IMR-90 (cell line): ENCODE measurements around the gene SLC27A2. TPM values are rescaled to one million over a fixed set of nuclear protein-coding genes. Genes with fewer than 3 reads are reported as not detected.

Source experiments
- ATAC-seq: fragments of 200-7000 bp; cut with Tn5 transposase; 2 replicates; pipeline ENCODE4 v1.9.1; 2020; ENCODE audit warnings: low read depth, mild to moderate bottlenecking, moderate library complexity
- BruUV-seq: library from RNA; stranded (reverse); fragments of 400-500 nt; replicated peaks from 2 replicates; lab custom pipeline; 2021; lab: Mats Ljungman, UMichigan
- CTCF ChIA-PET: fragments of 300-600 bp; formaldehyde crosslinking; extraction: SDS; loops from one replicate; lab custom pipeline; 2021; ENCODE audit warnings: antibody characterized with exemption; lab: Yijun Ruan, JAX
- POLR2A ChIA-PET: fragments of 300-600 bp; sonication (Branson Sonifier 250); formaldehyde crosslinking; loops from one replicate; lab custom pipeline; 2022; ENCODE audit warnings: antibody characterized with exemption; ENCODE audit not compliant: unreplicated experiment; lab: Charles Lee
- DNase-seq: peaks from one replicate; pipeline ENCODE4 v3.0.0; 2013
- H2AFZ ChIP-seq: replicated peaks from 2 replicates; pipeline ENCODE3; 2013; ENCODE audit warnings: low read length, mild to moderate bottlenecking; ENCODE audit not compliant: poor library complexity
- H2AK5ac ChIP-seq: 2 replicates; pipeline ENCODE4 v1.6.1; 2013; ENCODE audit warnings: low read depth, low read length, inconsistent platforms
- H2AK9ac ChIP-seq: replicated peaks from 2 replicates; pipeline ENCODE3; 2013; ENCODE audit warnings: mild to moderate bottlenecking, low read depth, low read length, moderate library complexity; ENCODE audit not compliant: poor library complexity
- H2BK120ac ChIP-seq: 2 replicates; pipeline ENCODE4 v1.6.1; 2013; ENCODE audit warnings: low read depth, low read length, inconsistent platforms
- H2BK15ac ChIP-seq: 3 replicates; pipeline ENCODE4 v1.6.1; 2013; ENCODE audit warnings: low read depth, low read length, inconsistent platforms
- H2BK20ac ChIP-seq: 2 replicates; pipeline ENCODE4 v1.6.1; 2013; ENCODE audit warnings: low read depth, mild to moderate bottlenecking, inconsistent platforms, low read length, moderate library complexity
- H2BK5ac ChIP-seq: 2 replicates; pipeline ENCODE4 v1.6.1; 2013; ENCODE audit warnings: mild to moderate bottlenecking, low read depth, low read length, inconsistent platforms; ENCODE audit not compliant: poor library complexity, severe bottlenecking
- H3K14ac ChIP-seq: replicated peaks from 2 replicates; pipeline ENCODE4 v1.6.1; 2013; ENCODE audit warnings: low read depth, low read length, inconsistent platforms
- H3K18ac ChIP-seq: 2 replicates; pipeline ENCODE4 v1.6.1; 2013; ENCODE audit warnings: low read depth, low read length, control low read depth
- H3K23ac ChIP-seq: 2 replicates; pipeline ENCODE4 v1.6.1; 2013; ENCODE audit warnings: low read depth, low read length, inconsistent platforms
- H3K27ac ChIP-seq: 2 replicates; pipeline ENCODE4 v1.5.1; 2013; ENCODE audit warnings: mild to moderate bottlenecking, control low read depth, low read length; ENCODE audit not compliant: insufficient read depth
- H3K27me3 ChIP-seq: 2 replicates; pipeline ENCODE4 v1.6.1; 2013; ENCODE audit warnings: low read length; ENCODE audit not compliant: control insufficient read depth, insufficient read depth
- H3K36me3 ChIP-seq: 2 replicates; pipeline ENCODE4 v1.6.1; 2013; ENCODE audit warnings: low read length, mixed read lengths; ENCODE audit not compliant: control insufficient read depth, insufficient read depth
- H3K4ac ChIP-seq: 2 replicates; pipeline ENCODE4 v1.6.1; 2013; ENCODE audit warnings: low read depth, low read length, inconsistent platforms
- H3K4me1 ChIP-seq: 2 replicates; pipeline ENCODE4 v1.6.1; 2013; ENCODE audit warnings: low read length, mixed read lengths; ENCODE audit not compliant: control insufficient read depth, insufficient read depth
- H3K4me2 ChIP-seq: 2 replicates; pipeline ENCODE4 v1.6.1; 2013; ENCODE audit warnings: low read depth, mild to moderate bottlenecking, control low read depth, low read length, moderate library complexity
- H3K4me3 ChIP-seq: 2 replicates; pipeline ENCODE4 v1.5.1; 2013; ENCODE audit warnings: low read depth, mild to moderate bottlenecking, control low read depth, low read length, moderate library complexity; ENCODE audit not compliant: insufficient read depth
- H3K56ac ChIP-seq: 2 replicates; pipeline ENCODE4 v1.6.1; 2013; ENCODE audit warnings: low read length, inconsistent platforms; ENCODE audit not compliant: insufficient read depth; ENCODE audit errors: extremely low read depth
- H3K79me1 ChIP-seq, 2 experiments: 2 replicates each; pipeline ENCODE4 v1.6.1; 2013; ENCODE audit warnings: low read length in 2 of 2, inconsistent platforms in 1 of 2, low read depth in 1 of 2
- H3K9ac ChIP-seq: 2 replicates; pipeline ENCODE4 v1.6.1; 2013; ENCODE audit warnings: low read depth, low read length, control low read depth
- H3K9me1 ChIP-seq: 2 replicates; pipeline ENCODE4 v1.6.1; 2013; ENCODE audit warnings: low read length, inconsistent platforms; ENCODE audit not compliant: insufficient read depth
- H3K9me3 ChIP-seq: 2 replicates; pipeline ENCODE4 v1.6.1; 2013; ENCODE audit warnings: low read length; ENCODE audit not compliant: control insufficient read depth, insufficient read depth
- H4K20me1 ChIP-seq: 2 replicates; pipeline ENCODE4 v1.6.1; 2013; ENCODE audit warnings: low read length, inconsistent platforms; ENCODE audit not compliant: insufficient read depth
- H4K5ac ChIP-seq: 2 replicates; pipeline ENCODE4 v1.6.1; 2013; ENCODE audit warnings: mild to moderate bottlenecking, low read depth, low read length, control low read depth
- H4K8ac ChIP-seq, 2 experiments: 2 replicates each; pipeline ENCODE4 v1.6.1; 2013; ENCODE audit warnings: low read depth in 2 of 2, low read length in 2 of 2, control low read depth in 1 of 2, inconsistent platforms in 1 of 2
- H4K91ac ChIP-seq: 2 replicates; pipeline ENCODE4 v1.6.1; 2013; ENCODE audit warnings: low read depth, low read length, inconsistent platforms; ENCODE audit not compliant: insufficient read depth
- BHLHE40 ChIP-seq: fragments of 150-350 bp; IDR thresholded peaks from 2 replicates; pipeline ENCODE4 v1.6.1; 2016; ENCODE audit warnings: mild to moderate bottlenecking, low read depth, low read length
- CEBPB ChIP-seq: IDR thresholded peaks from 2 replicates; pipeline ENCODE4 v1.6.1; 2012; ENCODE audit warnings: low read depth, low read length, improper control_type of control experiment
- CHD1 ChIP-seq: IDR thresholded peaks from 2 replicates; pipeline ENCODE4 v1.6.1; 2012; ENCODE audit warnings: low read depth, low read length, improper control_type of control experiment
- CTCF ChIP-seq: conservative IDR thresholded peaks from 2 replicates; pipeline ENCODE4 v1.5.1; 2012; ENCODE audit warnings: mild to moderate bottlenecking, low read depth, low read length, improper control_type of control experiment
- FOS ChIP-seq: fragments of 150-350 bp; IDR thresholded peaks from 2 replicates; pipeline ENCODE4 v1.6.1; 2016; ENCODE audit warnings: low read depth, low read length
- MAFK ChIP-seq: IDR thresholded peaks from 2 replicates; pipeline ENCODE4 v1.6.1; 2012; ENCODE audit warnings: low read depth, low read length, improper control_type of control experiment
- MAZ ChIP-seq: IDR thresholded peaks from 2 replicates; pipeline ENCODE4 v1.6.1; 2012; ENCODE audit warnings: low read depth, mild to moderate bottlenecking, low read length, improper control_type of control experiment, moderate library complexity, borderline replicate concordance
- MXI1 ChIP-seq: IDR thresholded peaks from 2 replicates; pipeline ENCODE4 v1.6.1; 2012; ENCODE audit warnings: low read depth, mild to moderate bottlenecking, low read length, moderate library complexity, borderline replicate concordance
- NFE2L2 ChIP-seq: fragments of 150-350 bp; IDR thresholded peaks from 2 replicates; pipeline ENCODE4 v1.6.1; 2016; ENCODE audit warnings: low read depth, mild to moderate bottlenecking, low read length
- POLR2A ChIP-seq: IDR thresholded peaks from 2 replicates; pipeline ENCODE4 v1.6.1; 2012; ENCODE audit warnings: mild to moderate bottlenecking, low read depth, low read length
- RAD21 ChIP-seq: IDR thresholded peaks from 2 replicates; pipeline ENCODE4 v1.6.1; 2012; ENCODE audit warnings: low read length, improper control_type of control experiment
- RCOR1 ChIP-seq: IDR thresholded peaks from 2 replicates; pipeline ENCODE4 v1.6.1; 2012; ENCODE audit warnings: mild to moderate bottlenecking, low read length, improper control_type of control experiment; ENCODE audit not compliant: insufficient replicate concordance
- RFX5 ChIP-seq: IDR thresholded peaks from 2 replicates; pipeline ENCODE4 v1.8.0; 2012; ENCODE audit warnings: low read depth, mild to moderate bottlenecking, low read length, moderate library complexity
- SMC3 ChIP-seq: fragments of 150-350 bp; IDR thresholded peaks from 2 replicates; pipeline ENCODE4 v1.6.1; 2016; ENCODE audit warnings: low read depth, mild to moderate bottlenecking, antibody characterized with exemption, low read length, moderate library complexity
- USF2 ChIP-seq: fragments of 150-350 bp; IDR thresholded peaks from 2 replicates; pipeline ENCODE4 v1.6.1; 2017; ENCODE audit warnings: mild to moderate bottlenecking, antibody characterized with exemption, low read length, low read depth
- WGBS, 2 experiments: methylation state at CpG; one replicate each; pipeline versions ENCODE4 v1.1.5 to v1.1.7; 2013; ENCODE audit warnings: missing lambda C conversion rate in 2 of 2; ENCODE audit not compliant: insufficient read length in 1 of 2; ENCODE audit errors: extremely low coverage in 2 of 2; 5-methylcytosine and 5-hydroxymethylcytosine counted together
- dilution Hi-C: fragments of 300-500 bp; cut with HindIII; formaldehyde crosslinking; loops from one replicate; pipeline ENCODE4 v1.14.3; 2018; ENCODE audit warnings: low sequenced_read_pairs; ENCODE audit not compliant: unreplicated experiment
- in situ Hi-C: fragments of 300-500 bp; cut with MboI; formaldehyde crosslinking; loops from 3 replicates; pipeline ENCODE4 v1.14.3; 2019; ENCODE audit warnings: low sequenced_read_pairs, inconsistent platforms, mixed read lengths
- intact Hi-C: fragments of 100-400 bp; cut with micrococcal nuclease; formaldehyde crosslinking; loops from 2 replicates; pipeline ENCODE4 v1.10.0; 2022
- polyA plus RNA-seq, 3 experiments: library from polyadenylated mRNA; depleted of rRNA; stranded (reverse); fragments of >200 nt; gene quantifications; 2 replicates each; pipeline ENCODE4 v1.2.3, GENCODE V29; 2012; ENCODE audit warnings: low replicate concordance in 1 of 3
- total RNA-seq: library from RNA; depleted of rRNA; stranded (reverse); fragments of >200 nt; gene quantifications from 2 replicates; pipeline ENCODE4 v1.2.3, GENCODE V29; 2012
- TF ChIP-seq, protein P1 (sequence below): fragments of 150-350 bp; IDR thresholded peaks from 2 replicates; pipeline ENCODE4 v1.6.1; 2016; ENCODE audit warnings: low read depth, mild to moderate bottlenecking, low read length, moderate library complexity, borderline replicate concordance

Gene SLC27A2
- total and polyA plus RNA-seq, 2 of the 4 experiments (the other 2 are of a cell fraction), result under 0.01 TPM; not detected in 1

DNA sequence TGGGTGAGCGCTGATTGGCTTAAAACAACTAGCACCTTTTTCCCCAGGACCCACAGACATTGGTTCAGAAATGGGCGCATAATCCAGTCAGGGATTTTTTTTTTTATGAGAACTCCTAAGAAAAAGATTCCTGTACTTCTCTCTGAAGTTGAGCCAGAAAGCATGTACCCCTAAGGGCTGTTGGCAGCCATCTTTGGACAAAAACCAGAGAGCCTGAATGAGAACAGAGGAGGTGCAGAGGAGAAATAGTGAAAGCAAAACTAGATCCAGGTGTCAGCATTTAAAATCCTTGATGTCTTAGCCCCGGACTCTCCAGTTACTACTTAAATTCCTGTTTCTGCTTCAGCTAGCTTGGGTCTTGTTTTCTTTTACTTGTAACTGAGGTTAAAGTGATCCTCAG lies 1.9 kb upstream of the SLC27A2 start:
- H3K9me1 ChIP-seq, result no peaks in the 10 kb centered on the region
- ChIA-PET POLR2A (no interaction called here), CTCF (interaction anchor here (0.7 kb wide), 1 partner anchor 12 kb away, joined by 3 read pairs; no protein-coding TSS in a partner anchor)
- H3K27ac ChIP-seq, result no peak overlapping the region
- no peak overlapping the region for H3K56ac ChIP-seq
- no CpG with 5 or more reads among the region's 3 CpGs for WGBS, 2 experiments
- no peak overlapping the region for H2BK5ac ChIP-seq
- no peak overlapping the region for H2BK20ac ChIP-seq
- no peak overlapping the region for H3K23ac ChIP-seq
- H3K18ac ChIP-seq, result no peak overlapping the region
- no peak overlapping the region for H3K4me3 ChIP-seq
- no peak overlapping the region for H4K8ac ChIP-seq
- ATAC-seq (no peak), DNase-seq (no peak)
- BruUV-seq, result no TSS peak
- no peak for TF ChIP-seq NFE2L2
- TF ChIP-seq BHLHE40, result no peak
- TF ChIP-seq POLR2A, result no peak
- no peak for TF ChIP-seq MXI1
- TF ChIP-seq RCOR1, result no peak
- TF ChIP-seq MAZ, result no peak
- no peak for TF ChIP-seq RFX5
- no peak for TF ChIP-seq USF2
- no peak for TF ChIP-seq MAFK
- no peak for TF ChIP-seq CHD1
- TF ChIP-seq CTCF, result no peak
- no peak for TF ChIP-seq CEBPB
- TF ChIP-seq RAD21, result no peak
- TF ChIP-seq, protein P1, sequence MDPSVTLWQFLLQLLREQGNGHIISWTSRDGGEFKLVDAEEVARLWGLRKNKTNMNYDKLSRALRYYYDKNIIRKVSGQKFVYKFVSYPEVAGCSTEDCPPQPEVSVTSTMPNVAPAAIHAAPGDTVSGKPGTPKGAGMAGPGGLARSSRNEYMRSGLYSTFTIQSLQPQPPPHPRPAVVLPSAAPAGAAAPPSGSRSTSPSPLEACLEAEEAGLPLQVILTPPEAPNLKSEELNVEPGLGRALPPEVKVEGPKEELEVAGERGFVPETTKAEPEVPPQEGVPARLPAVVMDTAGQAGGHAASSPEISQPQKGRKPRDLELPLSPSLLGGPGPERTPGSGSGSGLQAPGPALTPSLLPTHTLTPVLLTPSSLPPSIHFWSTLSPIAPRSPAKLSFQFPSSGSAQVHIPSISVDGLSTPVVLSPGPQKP, result no peak
- TF ChIP-seq SMC3, result no peak
- TF ChIP-seq FOS, result no peak
- dilution Hi-C loops (no loop called here), intact Hi-C loops (no loop called here), in situ Hi-C loops (no loop called here)
- peaks cover 3% of the 10 kb centered on the region; the same call in 1 of the 2 replicates for H3K4me1 ChIP-seq
- no peak overlapping the region for H4K91ac ChIP-seq
- no peaks in the 10 kb centered on the region for H4K20me1 ChIP-seq
- no peak overlapping the region for H2AK9ac ChIP-seq
- no peaks in the 10 kb centered on the region for H3K9me3 ChIP-seq
- no peak overlapping the region for H3K4me2 ChIP-seq
- H3K4ac ChIP-seq, result no peak overlapping the region
- no peaks in the 10 kb centered on the region for H3K36me3 ChIP-seq
- no peak overlapping the region for H2BK15ac ChIP-seq
- no peak overlapping the region for H2AFZ ChIP-seq
- H3K14ac ChIP-seq, result no peak overlapping the region
- no peak overlapping the region for H3K9ac ChIP-seq
- H3K27me3 ChIP-seq, result peaks cover 51% of the 10 kb centered on the region
- no peaks in the 10 kb centered on the region for H3K79me1 ChIP-seq
- no peak overlapping the region for H2AK5ac ChIP-seq
- H2BK120ac ChIP-seq, result no peak overlapping the region
- no peak overlapping the region for H4K5ac ChIP-seq
